Activated T-helper 2 cell treated with anti-CD3 and anti-CD28 coated beads, Interferon-gamma antibody, Interleukin-2, Interleukin-4, amounts not matched to agents 10 μg/mL and 5 μg/mL and 100 μg/mL, durations not matched to agents 14 hours and 24 hours and 36 hours (primary cell): ENCODE data around the gene PAK1IP1. TPM values are rescaled to one million over a fixed set of nuclear protein-coding genes. Genes with fewer than 3 reads are reported as not detected.

Experiments used
- DNase-seq: peaks from one replicate; pipeline ENCODE4 v3.0.0; 2021; ENCODE audit warnings: low spot score
- H3K27ac Mint-ChIP-seq: one replicate; pipeline ENCODE4 v1.8.0; 2021; ENCODE audit warnings: mixed read lengths
- H3K27me3 Mint-ChIP-seq: one replicate; pipeline ENCODE4 v1.8.0; 2021; ENCODE audit warnings: low read depth, mixed read lengths
- H3K36me3 Mint-ChIP-seq: one replicate; pipeline ENCODE4 v1.8.0; 2021; ENCODE audit warnings: low read depth, mixed read lengths
- H3K4me1 Mint-ChIP-seq: one replicate; pipeline ENCODE4 v1.8.0; 2021; ENCODE audit warnings: low read depth, mixed read lengths
- H3K4me3 Mint-ChIP-seq: one replicate; pipeline ENCODE4 v1.8.0; 2021; ENCODE audit warnings: low read depth, mild to moderate bottlenecking, moderate library complexity, mixed read lengths
- H3K9me3 Mint-ChIP-seq: one replicate; pipeline ENCODE4 v1.8.0; 2021; ENCODE audit warnings: mixed read lengths
- intact Hi-C: fragments of 100-400 bp; cut with micrococcal nuclease; formaldehyde crosslinking; loops from one replicate; pipeline ENCODE4 v1.15.1; 2023
- total RNA-seq: library from RNA; stranded (reverse); gene quantifications from 2 replicates; pipeline ENCODE4 v1.2.3, GENCODE V29; 2022

The PAK1IP1 gene
- total RNA-seq, 1 donor from 2014 or later: 27.9 TPM

DNA sequence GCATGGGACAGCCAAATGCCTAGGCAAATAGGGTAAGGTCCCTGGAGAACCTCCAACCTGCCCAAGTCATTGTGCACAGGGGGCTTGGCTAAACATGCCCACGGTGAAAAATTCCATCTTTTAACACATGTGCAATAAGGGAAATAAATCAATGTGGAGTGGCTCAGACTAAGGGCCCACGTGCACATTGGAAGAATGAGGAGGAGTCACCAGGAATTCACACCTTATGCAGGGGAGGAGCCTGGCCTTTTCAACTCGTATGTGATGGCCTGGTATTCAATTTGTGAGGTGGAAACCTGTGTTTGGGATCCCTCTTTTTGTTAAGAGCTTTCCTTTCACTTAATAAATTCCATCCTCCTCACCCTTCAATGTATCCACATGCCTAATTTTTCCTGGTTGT lies 13.0 kb upstream of the PAK1IP1 start:
- Mint-ChIP-seq H3K27ac (no peak overlapping the region), H3K36me3 (no peaks in the 10 kb centered on the region), H3K4me1 (peaks cover 38% of the 10 kb centered on the region), H3K9me3 (peaks cover 3% of the 10 kb centered on the region), H3K27me3 (peaks cover 2% of the 10 kb centered on the region), H3K4me3 (no peak overlapping the region)
- intact Hi-C loops: no loop called here
- no peak for DNase-seq

DNA sequence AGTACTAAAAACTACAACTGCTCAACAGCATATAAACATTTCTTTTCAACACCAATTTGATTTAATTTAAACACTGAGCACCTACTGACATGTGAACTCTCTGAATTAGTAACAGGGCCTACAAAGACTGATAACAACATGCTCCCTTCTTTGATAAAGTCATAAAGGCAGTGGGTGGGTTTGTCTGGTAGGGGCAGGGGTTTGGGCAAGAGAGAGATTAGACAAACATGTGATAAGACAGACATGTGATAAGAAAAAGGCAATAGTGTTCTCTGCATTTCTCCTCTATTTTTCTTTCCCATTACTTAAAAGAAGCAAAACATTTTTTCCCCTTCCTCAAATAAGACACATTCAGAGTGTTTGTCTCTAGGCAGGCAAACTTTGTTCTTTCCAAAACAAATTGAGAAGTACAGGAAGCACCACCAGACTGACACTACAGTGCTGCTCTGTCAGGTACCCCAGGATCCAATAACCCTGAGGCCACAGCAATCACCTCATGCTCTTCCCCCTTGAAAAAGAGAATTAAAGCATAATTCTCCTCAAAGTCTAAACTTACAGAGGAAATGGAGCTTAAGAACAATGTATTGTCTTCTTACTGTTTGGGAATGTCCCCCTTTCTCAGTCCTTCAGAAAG lies 12.3 kb upstream of the PAK1IP1 start:
- Mint-ChIP-seq H3K4me3 (no peak overlapping the region), H3K27ac (peak overlapping the region; percentile 34), H3K4me1 (peaks cover 38% of the 10 kb centered on the region), H3K36me3 (no peaks in the 10 kb centered on the region), H3K9me3 (peaks cover 3% of the 10 kb centered on the region), H3K27me3 (peaks cover 2% of the 10 kb centered on the region)
- DNase-seq: no peak
- intact Hi-C loops: no loop called here

DNA sequence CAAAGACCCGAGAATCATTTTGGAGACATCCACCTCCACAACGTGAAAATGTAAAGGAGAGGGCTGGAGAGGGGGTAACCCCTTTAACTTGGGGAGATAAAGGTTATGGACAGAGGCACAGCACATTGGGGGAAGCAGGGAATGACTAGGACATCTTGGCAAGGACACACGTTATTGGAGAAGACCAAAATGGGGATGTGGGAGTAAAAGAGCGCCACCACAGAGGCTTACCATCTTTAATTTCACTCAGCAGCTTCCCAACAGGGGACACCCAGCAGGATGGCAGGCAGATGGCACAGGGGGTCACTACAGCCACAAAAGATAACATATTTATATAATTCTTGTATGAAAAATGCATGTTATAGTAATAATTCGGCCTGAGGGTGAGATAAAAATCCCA lies 10.2 kb upstream of the PAK1IP1 start:
- Mint-ChIP-seq H3K9me3 (peaks cover 3% of the 10 kb centered on the region), H3K27me3 (peaks cover under 1% of the 10 kb centered on the region), H3K4me3 (no peak overlapping the region), H3K36me3 (no peaks in the 10 kb centered on the region), H3K4me1 (peaks cover 37% of the 10 kb centered on the region), H3K27ac (no peak overlapping the region)
- no peak for DNase-seq
- intact Hi-C loops: no loop called here

DNA sequence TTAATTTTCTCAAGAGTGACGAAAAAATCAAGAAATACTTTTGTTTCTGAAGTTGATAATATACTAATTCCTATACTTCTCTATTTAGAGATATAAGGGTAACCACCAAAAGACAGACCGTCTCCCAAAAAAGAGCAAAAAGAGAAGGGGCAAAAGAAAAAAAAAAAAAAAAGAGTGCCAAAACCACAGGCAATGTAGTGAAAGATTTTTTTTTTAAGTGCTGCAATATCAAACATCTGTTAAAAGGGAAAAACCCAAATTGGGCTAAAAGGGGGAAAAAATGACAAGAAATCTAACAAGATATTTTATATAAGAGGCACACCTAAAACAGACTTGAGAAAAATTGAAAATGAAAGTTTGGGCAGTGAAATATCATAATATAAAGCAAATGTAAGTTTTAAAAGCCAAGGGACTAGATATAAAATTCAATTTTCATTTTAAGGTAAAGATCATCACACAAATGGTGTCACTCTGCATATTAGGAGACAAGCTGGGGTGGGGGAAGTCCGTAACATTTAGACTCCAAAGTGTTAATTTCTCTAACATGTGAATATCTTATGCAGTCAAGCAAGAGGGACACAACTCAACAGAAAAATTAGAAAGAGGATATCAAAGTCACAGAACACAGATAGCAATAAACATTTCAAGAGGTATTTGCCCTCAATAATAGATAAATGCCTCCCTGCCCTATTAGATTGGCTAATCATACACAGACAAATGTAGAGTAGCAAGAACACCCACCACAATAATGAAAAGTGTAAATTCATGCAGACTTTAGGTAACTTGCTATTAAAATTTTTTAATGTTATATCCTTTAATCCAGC lies 9.5 kb upstream of the PAK1IP1 start:
- Mint-ChIP-seq H3K9me3 (peaks cover 3% of the 10 kb centered on the region), H3K36me3 (no peaks in the 10 kb centered on the region), H3K4me3 (no peak overlapping the region), H3K4me1 (peaks cover 36% of the 10 kb centered on the region), H3K27me3 (no peaks in the 10 kb centered on the region), H3K27ac (no peak overlapping the region)
- intact Hi-C loops: no loop called here
- no peak for DNase-seq

DNA sequence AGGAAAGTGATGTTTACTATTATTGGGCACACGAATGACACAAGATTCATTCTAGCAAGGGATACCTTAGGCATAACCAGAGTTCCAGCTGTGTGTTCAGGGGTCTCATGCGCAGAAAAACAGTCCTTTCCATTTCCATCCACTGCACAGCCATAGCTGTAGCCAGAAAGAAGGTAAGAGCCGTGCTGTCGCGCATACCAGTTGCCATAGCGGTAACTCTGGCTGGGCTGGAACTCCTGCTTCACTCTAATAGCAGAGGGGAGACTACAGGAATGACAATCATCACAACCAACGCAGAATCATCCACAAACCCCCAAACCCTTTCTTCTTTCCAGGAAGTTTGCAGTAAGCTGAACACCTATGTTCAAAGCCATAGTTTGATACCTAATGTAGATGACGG lies 7.9 kb upstream of the PAK1IP1 start:
- no peak for DNase-seq
- Mint-ChIP-seq H3K27me3 (no peaks in the 10 kb centered on the region), H3K4me3 (no peak overlapping the region), H3K27ac (no peak overlapping the region), H3K4me1 (peaks cover 33% of the 10 kb centered on the region), H3K36me3 (no peaks in the 10 kb centered on the region), H3K9me3 (no peaks in the 10 kb centered on the region)
- intact Hi-C loops: no loop called here

DNA sequence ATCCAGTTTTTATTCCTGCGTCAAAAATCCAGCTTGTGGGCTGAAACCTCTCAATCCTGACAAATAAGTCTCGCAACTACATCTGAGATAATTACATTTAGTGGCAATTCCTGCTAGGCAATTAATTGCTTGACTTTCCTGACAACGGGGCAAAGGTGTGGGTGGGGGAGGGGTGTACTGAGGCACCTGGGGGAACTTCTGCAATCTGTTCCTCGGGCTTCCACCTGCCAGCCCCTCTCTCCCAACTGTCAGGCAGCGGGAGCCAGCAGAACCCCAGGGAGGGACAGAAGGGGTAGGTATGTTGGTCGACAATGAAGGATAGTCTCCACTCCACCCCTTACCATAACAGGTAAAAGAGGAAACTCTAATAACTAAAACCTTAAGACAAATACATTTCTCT lies 7.2 kb upstream of the PAK1IP1 start:
- H3K4me3 Mint-ChIP-seq: no peak overlapping the region
- H3K27ac Mint-ChIP-seq: no peak overlapping the region
- intact Hi-C loops: no loop called here

DNA sequence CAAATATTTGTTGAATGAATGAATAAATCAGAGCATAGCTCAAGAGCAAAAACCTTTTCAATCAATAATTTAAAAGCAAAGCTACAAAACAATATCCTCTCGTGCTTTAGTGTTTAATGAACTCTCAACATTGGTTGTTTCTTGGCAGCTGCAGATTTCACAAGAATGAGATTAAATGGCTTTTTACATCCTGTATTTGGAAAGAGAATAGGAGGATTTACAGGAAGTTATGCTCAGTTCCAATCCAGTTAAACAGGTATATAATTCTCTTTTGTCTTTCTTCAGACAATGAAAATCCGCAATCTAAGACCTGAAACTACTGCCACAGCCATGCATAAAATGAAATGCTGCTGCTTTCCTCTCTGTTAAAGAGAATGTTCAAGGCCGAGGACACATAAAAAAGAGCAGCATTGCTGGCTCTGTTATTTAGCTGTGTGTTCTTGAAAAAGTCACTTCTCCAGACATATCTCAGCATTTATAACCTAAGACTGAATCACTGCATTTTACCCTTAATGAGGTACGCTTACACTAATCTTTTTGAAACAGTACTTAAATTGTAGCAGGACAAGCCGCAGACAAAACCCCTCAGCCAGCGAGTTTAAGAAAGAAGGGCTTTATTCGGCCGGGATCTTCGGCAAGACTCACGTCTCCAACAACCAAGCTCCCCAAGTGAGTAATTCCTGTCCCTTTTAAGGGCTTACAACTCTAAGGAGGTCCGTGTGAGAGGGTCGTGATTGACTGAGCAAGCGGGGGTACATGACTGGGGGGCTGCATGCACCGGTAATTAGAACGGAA lies 3.9 kb upstream of the PAK1IP1 start:
- H3K36me3 Mint-ChIP-seq: peaks cover 15% of the 10 kb centered on the region
- no peaks in the 10 kb centered on the region for H3K9me3 Mint-ChIP-seq
- intact Hi-C loops: loop anchor here (5.0 kb wide), 1 partner anchor 146 kb away; the partner anchor contains the start of gene MAK
- no peak overlapping the region for H3K27ac Mint-ChIP-seq
- H3K27me3 Mint-ChIP-seq: no peaks in the 10 kb centered on the region
- no peak overlapping the region for H3K4me3 Mint-ChIP-seq
- DNase-seq: no peak
- peaks cover 12% of the 10 kb centered on the region for H3K4me1 Mint-ChIP-seq

More for the DNA sequence above, 7.2 kb upstream of the PAK1IP1 start:
- H3K9me3 Mint-ChIP-seq: no peaks in the 10 kb centered on the region
- H3K27me3 Mint-ChIP-seq: no peaks in the 10 kb centered on the region
- DNase-seq: no peak
- no peaks in the 10 kb centered on the region for H3K36me3 Mint-ChIP-seq
- H3K4me1 Mint-ChIP-seq: peaks cover 27% of the 10 kb centered on the region

DNA sequence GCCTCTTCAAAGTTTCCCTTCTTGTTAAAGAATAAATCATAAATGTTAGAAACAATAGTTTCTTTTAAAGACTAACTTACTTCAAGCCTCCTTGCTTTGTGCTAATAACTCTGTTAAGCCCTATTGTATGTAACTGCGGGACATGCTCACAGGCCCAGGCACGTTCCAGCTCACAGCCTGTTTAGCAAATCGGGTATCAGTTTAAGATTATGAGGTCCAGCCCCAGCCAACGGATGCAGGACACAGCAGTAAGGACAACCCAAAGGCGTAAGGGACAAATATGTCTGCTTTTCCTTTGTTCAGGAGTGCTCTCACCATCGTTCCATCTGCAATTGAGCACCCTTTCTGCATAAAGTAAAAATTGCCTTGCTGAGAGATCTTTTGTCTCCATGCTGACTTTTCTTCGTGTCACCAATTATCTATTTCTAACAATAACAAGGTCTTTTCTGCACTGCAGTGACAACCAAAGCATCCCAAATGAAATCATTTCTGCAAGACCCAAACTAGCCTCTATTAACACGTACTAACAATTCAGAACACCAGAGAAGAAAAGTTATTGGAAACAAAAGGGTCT lies 1.7 kb upstream of the PAK1IP1 start:
- Mint-ChIP-seq H3K4me1 (peaks cover 21% of the 10 kb centered on the region), H3K27ac (peak overlapping the region; percentile 35), H3K36me3 (peaks cover 27% of the 10 kb centered on the region), H3K9me3 (no peaks in the 10 kb centered on the region), H3K4me3 (peak overlapping the region; percentile 99), H3K27me3 (no peaks in the 10 kb centered on the region)
- intact Hi-C loops: loop anchor here (5.0 kb wide), 1 partner anchor 144 kb away; the partner anchor contains the start of gene MAK
- no peak for DNase-seq

DNA sequence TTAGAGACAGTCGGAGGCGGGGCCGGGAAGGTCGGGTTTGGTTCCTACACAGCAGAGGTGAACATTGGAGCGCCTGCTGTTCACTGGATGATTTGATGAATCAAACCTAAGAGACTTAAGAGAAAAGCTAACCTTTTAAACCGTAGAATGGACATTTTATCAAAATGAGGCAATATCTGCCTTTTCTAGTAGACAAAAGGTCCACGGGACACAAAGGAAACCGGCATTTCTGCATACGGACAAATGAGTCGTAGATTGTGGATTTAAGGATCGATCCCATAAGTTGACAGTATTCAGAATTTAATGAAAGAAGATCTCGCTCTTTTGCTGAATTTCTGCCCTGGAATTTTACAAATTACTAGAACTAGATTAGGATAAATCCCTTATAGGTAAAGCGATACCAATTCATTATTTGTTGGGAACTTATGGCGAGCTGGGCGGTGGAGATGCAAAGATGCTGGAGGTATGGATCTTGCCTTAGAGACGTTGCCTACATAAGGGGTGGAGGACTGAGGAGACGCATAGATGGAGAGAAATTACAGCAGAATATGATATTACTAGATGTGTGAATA lies 400 bp downstream of the PAK1IP1 start:
- Mint-ChIP-seq H3K9me3 (no peaks in the 10 kb centered on the region), H3K36me3 (peaks cover 43% of the 10 kb centered on the region), H3K27me3 (no peaks in the 10 kb centered on the region), H3K4me1 (peaks cover 21% of the 10 kb centered on the region), H3K27ac (peak overlapping the region; percentile 100), H3K4me3 (peak overlapping the region; percentile 99)
- no peak for DNase-seq
- intact Hi-C loops: loop anchor here (2.0 kb wide), 1 partner anchor 106 kb away; no protein-coding TSS in a partner anchor

DNA sequence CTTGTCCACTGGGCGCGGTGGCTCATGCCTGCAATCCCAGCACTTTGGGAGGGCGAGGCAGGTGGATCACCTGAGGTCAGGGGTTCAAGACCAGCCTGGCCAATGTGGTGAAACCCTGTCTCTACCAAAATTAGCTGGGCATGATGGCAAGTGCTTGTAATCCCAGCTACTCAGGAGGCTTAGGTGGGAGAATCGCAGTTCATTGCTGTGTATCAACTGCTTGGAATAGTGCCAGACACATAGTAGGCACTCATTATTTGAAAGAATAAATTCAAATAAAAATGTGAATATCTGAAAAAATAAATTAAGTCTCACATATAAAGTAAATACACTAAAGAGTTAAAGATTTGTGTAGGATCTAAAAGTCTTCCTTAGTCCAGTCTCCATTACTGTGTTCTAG lies 1.9 kb downstream of the PAK1IP1 start:
- peak overlapping the region; percentile 46 for H3K27ac Mint-ChIP-seq
- H3K4me1 Mint-ChIP-seq: peaks cover 26% of the 10 kb centered on the region
- intact Hi-C loops: no loop called here

DNA sequence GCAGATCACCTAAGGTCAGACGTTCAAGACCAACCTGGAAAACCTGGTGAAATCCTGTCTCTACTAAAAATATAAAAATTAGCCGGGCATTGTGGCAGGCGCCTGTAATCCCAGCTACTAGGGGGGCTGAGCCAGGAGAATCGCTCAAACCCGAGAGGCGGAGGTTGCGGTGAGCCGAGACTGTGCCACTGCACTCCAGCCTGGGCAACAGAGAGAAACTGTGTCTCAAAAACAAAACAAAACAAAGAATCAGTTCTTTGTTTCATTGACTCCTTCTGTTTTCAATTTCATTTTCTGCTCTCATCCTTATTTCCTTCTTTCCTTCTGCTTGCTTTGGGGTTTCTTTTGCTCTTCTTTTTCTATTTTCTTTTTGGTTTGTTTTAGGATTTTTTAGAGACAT lies 19.2 kb downstream of the PAK1IP1 start:
- Mint-ChIP-seq H3K27ac (no peak overlapping the region), H3K4me3 (no peak overlapping the region), H3K27me3 (no peaks in the 10 kb centered on the region), H3K9me3 (peaks cover 15% of the 10 kb centered on the region), H3K36me3 (peaks cover 22% of the 10 kb centered on the region), H3K4me1 (peaks cover 13% of the 10 kb centered on the region)
- no peak for DNase-seq
- intact Hi-C loops: no loop called here

More for the DNA sequence above, 1.9 kb downstream of the PAK1IP1 start:
- no peak for DNase-seq
- Mint-ChIP-seq H3K27me3 (no peaks in the 10 kb centered on the region), H3K4me3 (peak overlapping the region; percentile 99), H3K36me3 (peaks cover 58% of the 10 kb centered on the region), H3K9me3 (no peaks in the 10 kb centered on the region)

DNA sequence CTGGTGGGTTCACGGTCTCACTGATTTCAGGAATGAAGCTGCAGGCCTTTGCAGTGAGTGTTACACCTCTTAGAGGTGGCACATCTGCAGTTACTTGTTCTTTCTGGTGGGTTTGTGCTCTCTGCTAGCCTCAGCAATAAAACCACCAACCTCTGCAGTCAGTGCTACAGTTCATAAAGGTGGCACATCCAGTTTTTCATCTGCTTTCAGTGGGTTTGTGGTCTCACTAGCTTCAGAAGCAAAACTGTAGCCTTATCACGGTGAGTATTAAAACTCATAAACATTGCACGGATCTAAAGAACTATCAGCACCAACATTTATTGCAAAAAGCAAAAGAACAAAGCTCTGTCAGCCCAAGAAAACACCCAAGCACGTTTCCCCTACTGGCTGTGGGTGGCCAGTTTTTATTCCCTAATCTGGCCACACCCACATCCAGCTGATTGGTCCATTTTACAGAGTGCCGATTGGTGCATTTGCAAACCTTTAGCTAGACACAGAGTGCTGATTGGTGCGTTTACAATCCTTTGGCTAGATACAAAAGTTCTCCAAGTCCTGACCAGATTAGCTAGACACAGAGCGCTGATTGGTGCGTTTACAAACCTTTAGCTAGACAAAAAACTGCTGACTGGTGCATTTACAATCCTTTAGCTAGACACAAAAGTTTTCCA lies 24.7 kb downstream of the PAK1IP1 start:
- peaks cover 33% of the 10 kb centered on the region for H3K4me1 Mint-ChIP-seq
- intact Hi-C loops: no loop called here
- peaks cover 21% of the 10 kb centered on the region for H3K9me3 Mint-ChIP-seq
- DNase-seq: peak; percentile 56
- H3K4me3 Mint-ChIP-seq: peak overlapping the region; percentile 87
- H3K27me3 Mint-ChIP-seq: no peaks in the 10 kb centered on the region
- peaks cover 25% of the 10 kb centered on the region for H3K36me3 Mint-ChIP-seq
- H3K27ac Mint-ChIP-seq: peak overlapping the region; percentile 88
